GM12872 (cell line): ENCODE data around the gene ATP11C.

Source experiments
- CTCF ChIP-seq: IDR thresholded peaks from 3 replicates; pipeline ENCODE4 v1.5.1; 2011; ENCODE audit warnings: low read depth, mild to moderate bottlenecking, low read length, moderate library complexity; ENCODE audit not compliant: insufficient read depth

The ATP11C gene

GRCh38 chrX:139932901-139933796 lies at the start of gene ATP11C:
Gene ATP11C (minus strand): TSS chrX:139933053. CDS start chrX:139932042, 1,011 bp downstream.
- no peak for TF ChIP-seq CTCF

- no peak for TF ChIP-seq CTCF
Measured at GRCh38 chrX:139974471-139974870, 41.6 kb upstream of the ATP11C start.

GRCh38 chrX:139972629-139973624 lies 40.1 kb upstream of the ATP11C start:
- TF ChIP-seq CTCF: no peak

GRCh38 chrX:139972113-139972512 lies 39.3 kb upstream of the ATP11C start:
- TF ChIP-seq CTCF: no peak

GRCh38 chrX:139971394-139971749 lies 38.5 kb upstream of the ATP11C start:
- TF ChIP-seq CTCF: no peak

GRCh38 chrX:139969286-139969685 lies 36.4 kb upstream of the ATP11C start:
- TF ChIP-seq CTCF: no peak

- no peak for TF ChIP-seq CTCF
Measured at GRCh38 chrX:139967750-139968149, 34.9 kb upstream of the ATP11C start.
